WTC11 (cell line): ENCODE measurements around the gene MYO5B.

Source experiments
- CTCF ChIP-seq: fragments of 200-600 bp; IDR thresholded peaks from 2 replicates; pipeline ENCODE4 v1.8.0; 2022; ENCODE audit warnings: antibody characterized with exemption
- TF ChIP-seq, protein P1 (sequence below): sonication (generic); formaldehyde crosslinking; IDR thresholded peaks from 2 replicates; pipeline ENCODE4 v1.8.0; 2022; ENCODE audit warnings: mild to moderate bottlenecking, missing genetic modification reagents
- TF ChIP-seq, protein P2 (sequence below): sonication (generic); formaldehyde crosslinking; IDR thresholded peaks from 2 replicates; pipeline ENCODE4 v1.8.0; 2022; ENCODE audit warnings: missing genetic modification reagents

DNA sequence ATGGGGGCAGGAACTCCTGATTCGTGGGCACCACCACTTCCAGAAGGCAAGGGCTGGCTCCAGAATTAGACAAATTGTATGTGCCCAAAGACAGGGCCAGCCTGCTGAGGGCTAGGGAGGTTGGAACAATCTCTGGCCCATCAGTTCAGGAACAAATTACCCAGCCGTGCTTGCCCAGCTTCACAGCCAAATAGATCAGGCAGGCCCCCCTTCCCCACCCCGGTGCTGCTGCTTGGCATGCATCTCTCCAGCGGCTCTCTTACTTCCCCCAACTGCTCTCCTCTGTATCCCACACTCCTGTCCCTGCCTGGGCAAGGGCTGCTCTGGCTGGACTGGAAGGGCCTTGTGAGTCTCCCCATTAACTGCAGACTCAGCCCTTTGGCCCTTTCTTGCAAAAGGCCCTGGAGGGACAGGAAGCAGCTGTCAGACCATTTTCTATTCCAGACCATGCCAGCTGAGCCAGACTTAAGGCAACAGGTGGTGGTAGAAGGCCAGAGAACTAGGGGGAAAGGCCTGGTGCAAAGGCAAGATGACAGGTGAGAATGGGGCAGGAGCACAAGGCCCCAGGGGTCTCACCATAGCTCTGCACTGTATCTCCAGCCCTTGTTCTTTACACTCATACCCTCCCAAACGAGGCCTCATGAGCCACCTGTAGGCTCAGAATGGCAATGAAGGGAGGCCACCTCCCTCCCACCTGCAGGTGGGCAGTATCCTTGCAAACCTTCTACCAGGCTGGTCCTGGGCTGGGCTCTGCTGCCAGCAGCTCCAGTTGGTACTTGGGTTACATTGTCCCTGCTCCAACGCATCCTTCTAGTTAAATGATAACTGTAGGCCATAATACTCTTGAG, 350.9 kb downstream of the MYO5B start:
- TF ChIP-seq, protein P1, sequence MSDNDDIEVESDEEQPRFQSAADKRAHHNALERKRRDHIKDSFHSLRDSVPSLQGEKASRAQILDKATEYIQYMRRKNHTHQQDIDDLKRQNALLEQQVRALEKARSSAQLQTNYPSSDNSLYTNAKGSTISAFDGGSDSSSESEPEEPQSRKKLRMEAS: no peak
- no peak for TF ChIP-seq CTCF
- TF ChIP-seq, protein P2, sequence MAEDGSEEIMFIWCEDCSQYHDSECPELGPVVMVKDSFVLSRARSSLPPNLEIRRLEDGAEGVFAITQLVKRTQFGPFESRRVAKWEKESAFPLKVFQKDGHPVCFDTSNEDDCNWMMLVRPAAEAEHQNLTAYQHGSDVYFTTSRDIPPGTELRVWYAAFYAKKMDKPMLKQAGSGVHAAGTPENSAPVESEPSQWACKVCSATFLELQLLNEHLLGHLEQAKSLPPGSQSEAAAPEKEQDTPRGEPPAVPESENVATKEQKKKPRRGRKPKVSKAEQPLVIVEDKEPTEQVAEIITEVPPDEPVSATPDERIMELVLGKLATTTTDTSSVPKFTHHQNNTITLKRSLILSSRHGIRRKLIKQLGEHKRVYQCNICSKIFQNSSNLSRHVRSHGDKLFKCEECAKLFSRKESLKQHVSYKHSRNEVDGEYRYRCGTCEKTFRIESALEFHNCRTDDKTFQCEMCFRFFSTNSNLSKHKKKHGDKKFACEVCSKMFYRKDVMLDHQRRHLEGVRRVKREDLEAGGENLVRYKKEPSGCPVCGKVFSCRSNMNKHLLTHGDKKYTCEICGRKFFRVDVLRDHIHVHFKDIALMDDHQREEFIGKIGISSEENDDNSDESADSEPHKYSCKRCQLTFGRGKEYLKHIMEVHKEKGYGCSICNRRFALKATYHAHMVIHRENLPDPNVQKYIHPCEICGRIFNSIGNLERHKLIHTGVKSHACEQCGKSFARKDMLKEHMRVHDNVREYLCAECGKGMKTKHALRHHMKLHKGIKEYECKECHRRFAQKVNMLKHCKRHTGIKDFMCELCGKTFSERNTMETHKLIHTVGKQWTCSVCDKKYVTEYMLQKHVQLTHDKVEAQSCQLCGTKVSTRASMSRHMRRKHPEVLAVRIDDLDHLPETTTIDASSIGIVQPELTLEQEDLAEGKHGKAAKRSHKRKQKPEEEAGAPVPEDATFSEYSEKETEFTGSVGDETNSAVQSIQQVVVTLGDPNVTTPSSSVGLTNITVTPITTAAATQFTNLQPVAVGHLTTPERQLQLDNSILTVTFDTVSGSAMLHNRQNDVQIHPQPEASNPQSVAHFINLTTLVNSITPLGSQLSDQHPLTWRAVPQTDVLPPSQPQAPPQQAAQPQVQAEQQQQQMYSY: no peak
